PC-3 (cell line): ENCODE results near the gene PTPRN2.

Experiments
- CTCF ChIP-seq: fragments of 300-600 bp; sonication (generic); conservative IDR thresholded peaks from 2 replicates; pipeline ENCODE4 v1.5.1; 2017; ENCODE audit warnings: antibody characterized with exemption, low read depth, mild to moderate bottlenecking, low read length
- EZH2 ChIP-seq: fragments of 300-600 bp; sonication (generic); IDR thresholded peaks from one replicate; pipeline ENCODE4 v1.6.1; 2017; ENCODE audit warnings: antibody characterized with exemption, mild to moderate bottlenecking, low read length; ENCODE audit not compliant: unreplicated experiment

GRCh38 chr7:158546214-158546613, 41.4 kb downstream of the PTPRN2 start:
- TF ChIP-seq EZH2: no peak
- no peak for TF ChIP-seq CTCF
